HG02840 (cell line): ENCODE measurements around the gene MEGF11.

Source experiments
- ATAC-seq: cut with Tn5 transposase; IDR thresholded peaks from one replicate; pipeline ENCODE4 v1.9.1; 2021; ENCODE audit warnings: mild to moderate bottlenecking, moderate library complexity, moderate number of reproducible peaks; ENCODE audit not compliant: unreplicated experiment, low FRiP score

The MEGF11 gene

GRCh38 chr15:65937476-65937875 is 316.1 kb downstream of the MEGF11 start:
- ATAC-seq = no peak

- no peak for ATAC-seq
Measured at GRCh38 chr15:65937054-65937453, 316.5 kb downstream of the MEGF11 start.

- ATAC-seq = no peak
Measured at GRCh38 chr15:65936282-65936681, 317.3 kb downstream of the MEGF11 start.

- no peak for ATAC-seq
Measured at GRCh38 chr15:65935391-65935790, 318.2 kb downstream of the MEGF11 start.

DNA sequence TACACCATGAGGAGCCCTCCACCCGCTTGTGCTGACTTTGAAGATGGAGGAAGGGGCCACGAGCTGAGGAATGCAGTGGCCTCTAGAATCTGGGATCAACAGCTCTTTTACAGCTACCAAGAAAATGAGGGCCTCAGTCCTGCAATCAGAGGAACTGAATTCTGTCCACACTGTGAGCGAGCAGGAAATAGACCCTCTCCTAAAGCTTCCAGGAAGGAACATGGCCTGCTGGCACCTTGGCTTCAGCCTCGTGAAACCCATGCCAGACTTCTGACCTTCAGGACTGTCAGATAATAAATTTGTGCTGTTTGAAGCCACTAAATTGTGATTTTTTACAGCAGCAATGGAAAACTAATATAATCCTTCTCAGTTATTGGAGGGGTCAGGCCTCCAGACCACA is 322.3 kb downstream of the MEGF11 start:
- ATAC-seq = no peak

- no peak for ATAC-seq
Measured at GRCh38 chr15:65930134-65930533, 323.4 kb downstream of the MEGF11 start.

- no peak for ATAC-seq
Measured at GRCh38 chr15:65929573-65929972, 324.0 kb downstream of the MEGF11 start.

DNA sequence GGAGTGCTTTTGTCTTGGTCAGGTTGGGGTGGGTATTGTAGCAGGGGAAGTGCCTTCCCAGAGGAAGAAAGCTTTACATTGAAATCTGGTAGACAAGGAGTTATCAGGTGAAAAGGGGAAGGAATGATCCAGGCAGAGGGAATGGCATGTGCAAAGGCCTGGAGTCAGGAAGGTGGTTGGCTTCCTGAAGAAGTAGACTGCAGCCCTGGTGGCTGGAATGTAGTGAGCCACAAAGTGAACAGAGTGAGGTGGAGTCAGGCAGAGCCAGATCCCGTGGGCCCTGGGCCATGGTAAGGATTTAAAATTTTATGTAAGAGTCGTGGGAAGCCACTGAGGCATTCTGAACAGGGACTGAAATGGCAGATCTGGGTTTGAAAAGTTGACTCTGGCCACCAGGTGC is 326.0 kb downstream of the MEGF11 start:
- no peak for ATAC-seq

DNA sequence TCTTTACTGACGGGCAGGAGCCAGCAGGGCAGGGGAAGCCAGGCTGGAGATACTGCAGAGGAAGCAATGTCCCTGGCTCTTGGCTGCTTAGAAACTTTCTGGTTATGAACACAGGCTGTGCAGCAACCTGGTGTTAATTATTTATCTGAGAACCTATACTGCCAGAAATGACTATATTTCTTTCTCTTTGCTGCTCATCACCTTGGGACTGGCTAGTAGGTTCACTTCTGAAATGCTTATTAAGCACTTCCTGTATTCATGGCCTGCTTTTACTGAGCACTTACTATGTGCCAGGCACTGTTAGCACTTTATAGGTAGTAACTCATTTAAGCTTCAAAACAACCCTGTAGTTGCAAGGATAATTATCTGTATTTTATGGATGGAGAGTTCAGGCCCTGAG is 326.7 kb downstream of the MEGF11 start:
- ATAC-seq = peak; percentile 57

DNA sequence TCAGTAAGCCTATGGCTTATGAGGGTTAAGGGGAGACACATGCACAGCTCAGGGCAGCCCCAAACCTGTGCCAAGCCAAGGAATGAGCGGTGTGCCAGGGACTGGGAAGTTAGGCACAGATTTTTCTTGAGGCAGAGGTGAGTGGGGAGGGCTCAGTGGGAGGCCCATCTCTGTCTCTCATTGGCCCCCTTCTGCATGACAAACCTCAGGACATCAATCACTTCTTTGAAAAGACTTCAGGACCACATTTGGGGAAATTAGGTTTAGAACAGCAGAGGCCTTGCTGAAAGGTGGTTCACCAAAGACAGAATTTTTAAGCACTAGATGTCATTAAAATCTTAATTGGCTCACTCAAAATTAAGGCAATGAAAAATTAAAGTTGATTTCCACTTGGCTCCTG is 327.1 kb downstream of the MEGF11 start:
- ATAC-seq = no peak

- no peak for ATAC-seq
Measured at GRCh38 chr15:65925338-65925737, 328.2 kb downstream of the MEGF11 start.

DNA sequence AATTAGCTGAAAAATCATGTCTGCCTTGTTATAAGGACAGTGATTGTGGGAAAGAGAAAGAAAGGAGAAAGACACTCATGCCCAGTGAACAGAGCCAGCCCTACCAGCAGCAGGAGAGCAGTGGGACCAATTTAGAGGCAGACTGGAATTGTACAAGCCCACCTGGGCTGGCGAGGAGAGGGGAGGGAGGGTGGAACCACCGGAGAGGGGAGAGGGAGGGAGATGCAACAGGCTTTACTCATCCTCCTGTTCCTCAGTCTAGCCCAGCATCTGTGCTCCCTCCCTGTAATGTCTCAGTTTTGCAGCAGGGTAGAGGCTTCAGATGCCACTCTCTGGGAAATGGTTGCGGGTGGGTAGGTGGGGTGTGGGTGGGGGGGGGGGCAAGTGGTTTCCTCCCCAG is 329.5 kb downstream of the MEGF11 start:
- no peak for ATAC-seq

DNA sequence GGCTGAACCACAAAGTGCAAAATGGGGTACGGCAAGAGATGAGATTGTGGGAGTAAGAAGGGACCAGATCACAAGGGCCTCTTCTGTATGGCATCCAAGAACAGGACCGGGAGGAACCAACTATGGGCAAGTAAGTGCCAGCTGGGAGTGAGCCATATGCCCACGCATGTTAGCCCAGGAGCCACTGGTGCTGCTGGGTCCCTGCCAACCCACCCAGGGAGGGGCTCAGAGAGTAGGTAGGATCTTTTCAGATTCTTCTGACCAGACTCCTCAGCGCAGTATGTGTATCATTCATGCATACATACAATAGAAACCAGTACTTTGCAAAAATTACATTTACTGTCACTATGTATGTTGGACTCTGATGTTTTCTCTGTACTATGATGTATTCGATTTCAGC is 330.3 kb downstream of the MEGF11 start:
- ATAC-seq = no peak

DNA sequence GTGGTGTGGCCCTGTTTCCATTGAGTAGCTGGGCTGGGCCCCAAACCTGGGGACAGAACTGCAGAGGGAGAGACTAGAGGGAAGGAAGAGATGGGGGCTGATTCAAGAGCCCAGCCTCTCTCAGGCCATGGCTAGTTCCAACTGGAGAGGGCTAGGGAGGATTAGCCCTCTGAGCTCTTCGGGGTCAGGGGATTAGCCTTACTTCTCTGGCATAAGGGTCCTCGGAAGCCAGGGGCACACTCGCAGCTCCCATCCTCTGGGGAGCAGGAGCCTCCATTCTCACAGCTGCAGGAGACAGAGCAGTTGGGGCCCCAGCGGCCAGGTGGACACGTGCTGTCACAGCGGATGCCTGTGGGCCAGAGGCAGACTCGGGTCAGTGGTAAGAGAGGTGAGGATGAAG is 330.9 kb downstream of the MEGF11 start:
- ATAC-seq = no peak

- no peak for ATAC-seq
Measured at GRCh38 chr15:65921780-65922179, 331.8 kb downstream of the MEGF11 start.

DNA sequence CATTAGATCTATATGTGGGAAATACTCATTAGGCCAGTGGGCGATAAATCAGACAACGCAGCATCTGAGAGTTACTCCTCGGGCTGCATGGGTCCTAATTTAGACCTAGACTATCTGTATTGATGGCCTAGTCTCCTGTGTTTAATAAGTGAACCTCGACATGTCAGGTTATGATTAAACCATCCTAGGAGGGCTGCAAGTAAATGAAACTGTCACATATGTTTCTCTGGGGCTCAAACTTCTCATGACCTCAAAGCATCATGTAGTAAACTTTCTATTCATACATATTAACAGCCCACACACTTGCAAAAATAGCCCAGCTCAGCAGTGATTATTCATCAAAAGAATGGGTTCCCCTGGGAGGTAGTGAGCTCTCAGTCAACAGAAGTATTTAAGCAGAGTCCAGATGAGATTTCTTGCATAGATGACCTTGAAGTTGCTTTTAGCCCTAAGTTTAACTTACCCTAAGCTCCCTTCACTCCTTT is 332.7 kb downstream of the MEGF11 start:
- ATAC-seq = no peak

DNA sequence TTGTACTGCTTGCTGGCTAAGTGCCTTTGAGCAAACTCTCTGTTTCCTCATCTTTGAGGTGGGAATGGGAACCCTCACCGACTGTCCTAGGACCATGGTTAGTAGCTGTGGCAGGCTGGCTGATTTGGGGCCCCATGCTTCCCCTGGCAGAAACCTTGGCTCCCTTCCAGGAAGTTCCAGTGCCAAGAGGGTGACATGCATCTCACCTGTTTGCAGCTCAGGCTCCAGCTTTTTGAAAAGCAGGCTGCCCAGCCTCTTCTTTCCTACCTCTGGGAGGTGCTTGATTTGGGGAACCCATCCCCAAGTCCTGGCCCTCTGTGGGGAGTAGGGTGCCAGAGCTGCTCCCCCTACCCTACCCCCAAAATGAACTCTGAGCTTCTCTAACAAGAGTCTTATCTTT is 333.4 kb downstream of the MEGF11 start:
- no peak for ATAC-seq

DNA sequence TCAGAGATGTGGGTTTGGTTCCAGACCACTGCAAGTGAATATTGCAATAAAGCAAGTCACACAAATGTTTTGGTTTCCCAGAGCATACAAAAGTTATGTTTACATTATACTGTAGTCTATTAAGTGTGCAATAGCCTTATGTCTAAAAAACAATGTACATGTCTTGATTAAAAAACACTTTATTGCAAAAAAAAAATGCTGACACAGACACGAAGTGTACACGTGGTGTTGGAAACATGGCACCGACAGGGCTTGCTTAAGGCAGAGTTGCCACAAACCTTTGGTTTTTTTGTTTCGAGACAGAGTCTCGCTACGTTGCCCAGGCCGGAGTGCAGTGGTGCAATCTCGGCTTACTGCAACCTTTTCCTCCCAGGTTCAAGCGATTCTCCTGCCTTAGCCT is 334.2 kb downstream of the MEGF11 start:
- no peak for ATAC-seq

- no peak for ATAC-seq
Measured at GRCh38 chr15:65918945-65919344, 334.6 kb downstream of the MEGF11 start.

- ATAC-seq = no peak
Measured at GRCh38 chr15:65918357-65918920, 335.1 kb downstream of the MEGF11 start.

DNA sequence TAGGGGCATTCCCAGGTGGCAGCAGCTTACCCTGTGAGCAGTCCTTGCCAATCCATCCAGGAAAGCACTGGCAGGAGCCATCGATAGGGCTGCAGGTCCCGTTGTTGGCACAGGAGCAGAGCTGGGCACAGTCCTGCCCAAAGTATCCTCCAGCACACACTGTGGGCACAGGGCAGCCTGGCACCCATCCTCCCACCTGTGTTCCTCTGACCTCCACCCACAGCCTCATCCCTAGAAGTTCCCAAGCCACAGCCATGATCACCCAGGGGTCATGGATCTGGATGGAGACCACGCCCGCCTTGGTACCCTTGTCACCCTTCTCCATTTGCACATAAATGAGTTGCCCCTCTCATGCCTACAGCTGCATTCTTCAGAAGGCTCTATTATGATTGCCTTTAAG is 335.6 kb downstream of the MEGF11 start:
- ATAC-seq = no peak

- no peak for ATAC-seq
Measured at GRCh38 chr15:65917407-65917756, 336.2 kb downstream of the MEGF11 start.
